HL-60 (cell line): ENCODE results near the gene PPFIBP2.

Source experiments
- CTCF ChIP-seq: IDR thresholded peaks from one replicate; pipeline ENCODE4 v1.5.1; 2011; ENCODE audit warnings: low read length, control low read depth, inconsistent platforms; ENCODE audit not compliant: insufficient read depth
- POLR2AphosphoS5 ChIP-seq: IDR thresholded peaks from 2 replicates; pipeline ENCODE4 v1.6.1; 2012; ENCODE audit warnings: low read depth

GRCh38 chr11:7587712-7588111 lies 73.9 kb downstream of the PPFIBP2 start:
- TF ChIP-seq CTCF (no peak), POLR2AphosphoS5 (no peak)
